Right renal cortex interstitium (tissue), 3 donors: ENCODE results near the gene LRMDA. TPM values are rescaled to one million over a fixed set of nuclear protein-coding genes. Genes with fewer than 3 reads are reported as not detected.
"Not testable (repeated sequence)": the region's sequence is repeated elsewhere in the genome, so short reads cannot be mapped to it uniquely, and the experiment has no call there.

Experiments
- DNase-seq, 3 donors: peaks; one replicate each; pipeline ENCODE4 v3.0.0-alpha.2; 2013; ENCODE audit warnings: low read depth in 3 of 3, low spot score in 2 of 3
- polyA plus RNA-seq, 3 donors: library from polyadenylated mRNA; unstranded; fragments of 120-200 nt; gene quantifications; one replicate each; pipeline ENCODE4 v1.2.1, GENCODE V29; 2013; ENCODE audit not compliant: insufficient read length in 3 of 3

Gene LRMDA
- polyA plus RNA-seq, 3 donors: 20.9 to 21.7 (median 21.2) TPM

DNA sequence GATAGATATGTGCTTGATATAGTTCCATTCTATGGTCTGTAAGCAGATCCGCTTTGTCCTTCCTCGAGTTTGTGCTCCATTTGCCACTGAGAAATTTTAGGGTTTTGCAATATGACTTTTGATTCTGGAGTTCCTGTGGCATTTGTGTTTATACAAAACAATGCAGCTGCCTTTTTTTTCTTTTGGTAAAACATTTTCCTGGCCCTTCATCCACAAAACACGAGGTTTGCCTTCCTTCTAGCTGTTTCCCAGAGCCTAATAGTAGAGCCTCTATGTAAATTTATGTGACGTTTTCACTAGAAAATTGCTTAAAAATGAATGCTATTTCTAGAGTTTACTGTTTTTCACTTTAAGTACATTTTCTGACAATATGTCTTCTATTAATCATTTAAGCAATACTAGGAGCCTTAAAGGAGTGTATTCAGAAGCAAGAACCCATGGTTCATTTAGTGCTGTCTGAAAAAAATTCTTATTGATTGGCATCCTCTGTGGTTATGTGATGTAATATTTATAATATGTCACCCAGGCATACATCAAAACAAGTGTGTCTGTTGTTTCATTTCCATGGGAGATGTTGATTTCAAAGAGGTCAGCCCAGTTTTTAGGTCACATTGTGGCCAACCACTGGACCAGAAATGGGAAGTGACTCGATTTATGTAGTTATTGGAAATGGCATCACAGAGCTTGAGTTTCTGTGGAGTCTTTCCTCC, 618.3 kb downstream of the LRMDA start:
- DNase-seq: no peak

DNA sequence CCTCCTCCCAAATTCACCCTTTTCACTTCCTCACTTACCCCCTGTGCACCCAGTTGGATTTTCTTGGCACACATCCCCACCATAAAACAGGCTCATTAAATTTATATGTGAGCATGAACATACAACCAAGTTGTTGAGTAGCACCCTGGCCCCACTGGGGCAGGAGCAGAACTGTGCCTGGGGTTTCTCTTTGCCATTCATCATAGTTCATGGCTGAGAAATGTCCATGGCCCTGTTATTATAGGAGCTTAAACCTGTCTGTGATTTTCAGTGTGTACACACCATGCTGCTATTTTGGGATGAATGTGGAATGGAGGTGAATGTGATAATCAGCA, 618.8 kb downstream of the LRMDA start:
- DNase-seq: no peak

DNA sequence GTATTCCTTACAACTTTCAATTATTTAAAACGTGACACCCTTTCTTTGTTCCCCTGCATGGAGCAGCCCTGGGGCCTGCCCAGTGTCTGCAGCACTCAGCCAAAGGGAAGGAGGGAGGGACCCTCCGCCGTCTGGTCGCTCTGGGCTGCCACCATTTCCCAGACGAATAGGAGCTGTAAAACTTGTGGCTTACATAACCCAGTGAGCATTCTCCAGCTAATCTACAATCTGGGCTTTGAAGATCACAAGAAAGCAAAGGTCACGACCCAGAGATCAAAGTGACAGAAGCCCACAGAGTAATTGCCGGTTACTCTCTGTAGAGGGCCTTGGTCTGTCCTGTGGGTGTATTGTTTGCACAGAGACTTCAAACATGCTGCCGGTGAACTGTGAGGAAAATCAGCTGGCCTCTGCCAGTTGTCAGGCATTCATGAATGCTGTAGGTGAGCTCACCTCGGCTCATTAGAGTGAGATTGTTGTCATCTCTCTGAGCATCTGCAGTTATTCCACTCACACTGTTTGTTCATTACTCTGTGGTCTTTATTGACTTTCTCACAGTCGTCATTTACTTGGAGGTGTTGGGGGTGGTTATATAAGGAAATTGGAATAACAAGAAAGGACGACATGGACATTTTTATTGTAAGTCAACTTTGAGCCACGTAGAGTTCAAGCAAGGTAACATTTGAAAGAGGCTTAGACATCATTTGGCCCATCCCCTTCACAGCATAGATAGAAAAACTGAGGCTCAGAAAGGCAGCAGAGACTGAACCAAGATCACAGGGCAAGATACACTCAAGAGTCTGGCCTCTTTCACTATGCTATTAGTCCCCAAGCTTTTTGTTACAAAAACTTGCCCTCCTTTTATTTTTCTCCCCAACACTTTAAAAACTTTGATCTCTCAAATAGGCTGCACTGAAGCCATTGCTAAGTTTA, 619.8 kb downstream of the LRMDA start:
- no peak for DNase-seq

DNA sequence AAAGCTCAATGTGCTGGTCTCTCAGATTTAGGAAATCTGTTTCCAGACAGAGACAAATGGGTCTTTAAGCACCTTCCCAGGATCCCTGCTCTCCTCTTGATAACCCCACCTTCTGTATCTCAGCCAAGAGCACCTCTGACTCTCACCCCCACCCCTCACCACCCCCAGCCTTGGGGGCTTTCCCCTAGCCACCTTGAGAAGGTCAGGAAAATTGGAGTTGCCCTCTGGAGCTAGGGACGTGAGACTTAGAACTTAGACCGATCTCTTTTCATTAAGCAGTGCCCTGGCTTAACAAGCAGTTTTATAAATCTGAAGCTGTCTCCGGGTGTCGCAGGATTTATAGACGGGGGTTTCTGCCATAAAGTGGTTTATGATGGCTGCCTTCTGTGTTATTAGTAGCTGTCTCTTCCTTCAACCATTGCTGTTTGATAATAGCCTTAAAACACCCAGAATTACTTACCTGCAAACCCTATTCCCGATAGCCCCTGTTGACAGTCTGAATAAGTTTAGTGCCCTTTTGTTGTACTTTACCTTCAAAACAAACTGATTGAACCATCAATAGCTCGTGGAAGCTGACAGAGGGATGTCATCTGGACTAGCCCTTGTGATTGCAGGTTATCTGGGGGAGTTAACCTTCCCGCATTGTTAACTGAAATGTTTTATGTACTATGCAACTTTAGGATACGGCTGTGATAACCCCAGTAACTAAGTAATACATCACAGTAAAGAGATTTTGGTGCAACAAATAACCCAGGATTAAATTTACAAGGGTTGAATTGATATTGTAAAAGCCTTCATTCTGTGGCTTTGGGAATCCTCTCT, 621.5 kb downstream of the LRMDA start:
- DNase-seq: no peak

DNA sequence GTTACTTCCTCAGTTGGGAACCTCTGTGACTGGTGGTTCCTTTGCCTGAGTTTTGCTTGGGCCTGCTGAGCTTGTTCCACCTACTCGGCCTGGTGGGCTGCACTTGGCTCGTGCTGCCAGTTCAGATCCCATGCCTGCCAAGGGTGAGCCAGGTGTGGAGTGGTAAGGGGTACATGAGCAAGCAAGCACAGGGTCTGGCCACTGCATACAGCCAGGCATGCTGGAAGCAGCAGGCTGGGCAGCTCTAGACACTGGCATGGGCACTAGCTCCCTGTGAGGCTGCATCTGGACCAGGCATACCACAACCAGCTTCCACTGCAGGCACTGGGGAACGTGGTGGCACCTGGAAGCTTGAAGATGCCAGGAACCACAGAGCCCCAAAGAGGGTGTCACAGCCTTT, 624.0 kb downstream of the LRMDA start:
- no peak for DNase-seq

DNA sequence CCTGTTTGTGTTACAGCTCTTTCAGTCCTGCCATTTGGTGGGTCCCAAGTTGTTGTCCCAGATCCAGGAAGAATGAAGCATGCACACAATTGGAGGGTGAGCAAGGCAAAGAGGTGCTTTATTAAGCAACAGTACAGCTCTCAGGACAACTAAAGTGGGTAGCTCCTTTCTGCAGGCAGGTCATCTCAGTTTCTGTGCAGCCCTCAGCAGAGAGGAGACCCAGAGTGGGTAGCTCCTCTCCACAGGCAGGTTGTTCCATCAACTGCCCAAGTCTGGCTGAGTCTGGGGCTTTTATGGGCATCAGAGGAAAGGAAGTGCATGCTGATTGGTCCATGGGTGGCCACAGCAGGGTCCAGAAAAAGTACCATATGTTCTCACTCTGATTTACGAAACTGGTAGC, 624.5 kb downstream of the LRMDA start:
- DNase-seq: no peak

DNA sequence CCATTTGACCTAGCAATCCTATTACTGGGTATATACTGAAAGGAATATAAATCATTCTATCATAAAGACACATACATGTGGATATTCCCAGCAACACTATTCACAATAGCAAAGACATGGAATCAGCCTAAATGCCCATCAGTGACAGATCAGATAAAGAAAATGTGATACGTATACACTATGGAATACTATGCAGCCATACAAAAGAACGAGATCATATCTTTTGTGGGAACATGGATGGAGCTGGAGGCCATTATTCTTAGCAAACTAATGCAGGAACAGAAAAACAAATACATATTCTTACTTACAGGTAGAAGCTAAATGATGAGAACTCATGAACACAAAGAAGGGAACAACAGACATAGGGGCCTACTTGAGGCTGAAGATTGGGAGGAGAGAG, 629.6 kb downstream of the LRMDA start:
- DNase-seq: not testable (repeated sequence)

DNA sequence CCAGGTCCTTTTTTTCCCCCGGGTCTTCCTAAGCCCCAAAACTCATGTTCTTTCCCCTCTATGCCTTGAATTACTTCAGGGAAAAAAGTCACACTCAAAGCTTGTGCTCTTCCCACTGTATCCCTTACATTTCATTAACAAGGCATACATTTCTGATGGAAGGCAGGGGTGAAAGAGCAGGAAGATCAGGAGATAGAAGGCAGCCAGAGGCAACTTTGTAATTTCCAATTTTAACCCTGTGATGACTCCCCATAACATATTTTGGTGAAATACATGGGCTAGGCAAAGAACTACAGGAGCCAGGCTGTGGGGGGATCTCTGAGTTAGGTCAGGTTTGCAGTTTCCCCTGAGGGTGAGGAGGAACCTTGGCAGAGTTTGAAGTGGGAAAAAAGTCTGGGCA, 635.0 kb downstream of the LRMDA start:
- no peak for DNase-seq

DNA sequence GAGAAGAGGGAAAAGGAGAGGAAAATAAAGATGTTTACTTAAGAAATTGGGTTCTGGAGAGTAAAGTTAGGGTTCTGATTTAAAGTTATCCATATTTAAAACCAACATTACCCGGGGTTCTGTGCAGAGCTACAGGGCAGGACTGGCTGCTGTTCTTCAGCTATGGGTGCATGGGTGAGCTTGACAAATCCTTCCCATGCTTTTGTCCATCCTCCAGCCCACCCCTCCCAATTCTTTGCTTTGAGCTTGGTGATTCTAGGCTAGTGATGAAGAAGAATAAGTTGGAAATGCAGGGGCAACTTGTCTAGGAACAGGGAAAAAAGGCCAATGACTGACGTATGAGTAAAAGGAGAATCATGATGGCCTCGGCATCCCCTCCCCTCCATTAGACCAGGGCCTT, 636.0 kb downstream of the LRMDA start:
- no peak for DNase-seq

DNA sequence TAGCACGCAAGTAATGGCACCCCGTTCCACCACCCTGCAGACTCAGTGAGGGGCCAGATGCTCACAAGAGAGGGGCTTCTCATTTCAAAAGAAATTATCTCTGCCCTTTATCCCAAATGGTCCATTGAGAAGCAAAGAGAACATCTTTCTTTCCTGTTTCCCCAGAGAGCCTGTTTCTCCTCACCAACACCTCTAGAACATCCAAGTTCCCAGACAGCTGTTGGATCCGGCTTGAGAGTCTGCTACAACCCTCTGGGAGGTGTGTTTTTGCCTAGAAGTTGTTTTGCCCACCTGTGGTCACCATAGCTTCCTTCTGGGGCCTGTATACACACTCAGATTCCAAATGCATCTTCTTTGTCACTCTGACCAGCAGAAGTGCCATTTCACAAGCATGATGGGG, 637.4 kb downstream of the LRMDA start:
- DNase-seq: no peak

DNA sequence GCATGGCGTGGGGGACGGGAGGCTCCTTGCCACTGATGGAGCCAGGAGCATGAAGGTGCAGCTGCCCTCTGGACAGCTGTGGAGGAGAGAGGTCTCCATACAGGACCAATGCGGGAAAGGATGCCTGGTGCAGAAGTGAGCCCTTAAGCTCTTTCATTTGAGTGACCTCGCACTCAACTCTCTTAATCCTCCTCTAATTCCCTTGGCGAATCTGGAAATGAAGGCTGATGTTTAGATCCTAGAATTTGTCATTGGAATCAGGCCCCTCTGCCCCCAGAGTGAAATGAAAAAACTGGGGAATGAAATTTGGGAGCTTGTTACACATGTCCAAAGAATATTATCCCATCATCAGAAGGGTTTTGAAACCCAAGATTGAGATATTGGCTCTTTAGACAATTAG, 639.5 kb downstream of the LRMDA start:
- no peak for DNase-seq

DNA sequence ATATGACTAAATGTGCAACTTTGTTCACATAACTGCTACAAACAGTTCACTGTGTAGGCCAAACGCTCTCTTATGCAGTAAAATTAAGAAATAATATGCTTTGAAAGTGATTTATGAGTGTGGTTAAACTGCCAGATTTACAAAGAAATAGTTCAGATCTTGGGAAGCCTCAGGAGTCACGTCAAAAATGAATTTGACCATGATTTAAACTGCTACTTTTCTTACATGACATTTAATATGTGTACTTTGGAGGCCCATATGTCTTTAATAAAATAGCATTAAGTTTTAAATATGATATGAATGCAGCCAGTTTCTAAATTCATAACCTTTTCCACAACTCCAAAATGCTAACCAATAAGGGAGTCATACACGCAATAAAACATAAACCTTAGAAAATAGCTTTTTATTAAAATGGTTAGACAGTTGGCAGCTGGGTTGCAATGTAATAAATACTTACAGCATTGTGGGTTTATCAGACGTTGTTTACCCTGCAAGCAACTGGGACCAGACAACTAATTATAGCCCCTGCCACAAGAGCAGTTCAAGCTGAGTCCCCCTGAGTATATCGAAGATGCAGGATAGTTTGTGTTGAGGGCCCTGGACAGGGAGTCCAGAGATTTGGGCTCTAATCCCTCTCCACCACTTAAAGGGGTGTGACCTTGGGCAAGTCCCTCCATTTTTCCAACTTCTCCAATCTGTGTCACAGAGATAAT, 640.4 kb downstream of the LRMDA start:
- DNase-seq: peak in 2 of 3 donors; percentile 64 to 70

DNA sequence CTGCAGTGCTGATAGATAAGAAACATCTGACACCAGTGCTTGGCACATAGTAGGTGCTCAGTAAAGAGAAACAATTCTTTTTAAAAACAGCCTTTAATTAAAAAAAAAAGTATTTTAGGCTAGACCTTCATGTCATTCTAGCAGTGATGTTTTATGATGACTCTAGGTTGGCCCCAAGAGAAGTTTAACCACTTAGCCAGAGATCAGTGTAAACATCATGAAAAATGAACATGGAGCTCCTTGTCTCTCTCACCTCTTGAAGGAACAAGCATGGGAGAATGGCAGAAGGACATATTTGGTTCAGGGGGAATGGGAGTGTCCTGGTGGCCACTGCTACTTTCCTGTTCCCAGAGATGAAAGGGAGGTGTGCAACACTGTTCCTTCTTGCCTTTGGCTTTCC, 641.0 kb downstream of the LRMDA start:
- DNase-seq: no peak

DNA sequence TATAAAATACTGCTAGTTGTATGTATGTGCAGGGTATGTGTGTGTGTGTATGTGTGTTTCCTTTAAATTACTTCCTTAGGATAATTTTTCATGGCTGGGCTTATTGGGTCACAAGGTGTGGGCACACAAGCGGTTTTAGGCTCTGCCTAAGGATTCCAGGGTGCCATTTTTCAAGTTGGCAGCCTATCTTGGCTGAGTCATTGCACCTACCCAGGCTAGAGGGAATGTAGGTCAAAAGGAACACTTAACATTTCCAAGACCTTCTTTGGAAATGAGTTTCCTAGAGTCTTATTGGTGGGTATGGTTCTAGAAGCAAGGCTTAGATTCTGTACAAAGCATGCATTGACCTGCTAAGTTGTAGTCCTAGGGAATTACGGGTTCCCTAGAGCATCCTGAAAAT, 642.1 kb downstream of the LRMDA start:
- DNase-seq: no peak

DNA sequence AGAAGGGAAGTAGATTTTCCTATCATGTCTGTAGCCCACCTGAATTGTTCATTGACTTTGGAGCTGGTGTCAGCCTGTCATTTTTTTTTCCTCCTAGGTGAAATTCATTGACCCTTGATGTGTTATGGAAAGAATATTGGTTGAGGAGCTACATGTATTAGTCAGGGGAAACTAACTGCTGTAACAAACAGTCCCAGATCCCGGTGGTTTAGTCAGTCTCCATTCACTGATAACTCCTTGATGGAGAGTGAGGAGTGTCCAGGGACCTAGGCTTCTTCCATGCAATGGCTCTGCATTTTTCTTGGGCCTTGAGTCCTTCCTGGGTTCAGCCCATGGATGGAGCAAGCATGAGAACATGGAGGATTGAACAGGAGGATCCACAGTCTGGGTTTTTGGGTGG, 643.2 kb downstream of the LRMDA start:
- DNase-seq: no peak

DNA sequence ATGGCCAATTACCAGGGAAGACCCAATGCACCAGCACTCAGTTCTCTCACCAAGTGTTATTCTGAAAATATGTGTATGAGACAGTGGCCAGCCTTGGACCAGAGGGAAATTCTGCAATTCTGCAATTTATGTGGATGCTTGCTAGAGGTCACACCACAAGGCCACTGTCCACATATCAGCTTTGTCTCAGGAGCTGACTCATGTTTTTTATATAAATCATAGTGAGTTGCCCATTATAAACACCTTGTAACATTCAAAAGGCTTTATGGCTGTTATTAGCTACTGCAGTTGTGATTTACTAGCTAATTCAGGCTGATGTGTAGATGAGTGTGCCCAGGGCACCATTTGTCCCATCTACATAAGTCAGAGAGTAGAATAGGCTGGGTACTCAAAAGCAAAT, 649.0 kb downstream of the LRMDA start:
- no peak for DNase-seq

DNA sequence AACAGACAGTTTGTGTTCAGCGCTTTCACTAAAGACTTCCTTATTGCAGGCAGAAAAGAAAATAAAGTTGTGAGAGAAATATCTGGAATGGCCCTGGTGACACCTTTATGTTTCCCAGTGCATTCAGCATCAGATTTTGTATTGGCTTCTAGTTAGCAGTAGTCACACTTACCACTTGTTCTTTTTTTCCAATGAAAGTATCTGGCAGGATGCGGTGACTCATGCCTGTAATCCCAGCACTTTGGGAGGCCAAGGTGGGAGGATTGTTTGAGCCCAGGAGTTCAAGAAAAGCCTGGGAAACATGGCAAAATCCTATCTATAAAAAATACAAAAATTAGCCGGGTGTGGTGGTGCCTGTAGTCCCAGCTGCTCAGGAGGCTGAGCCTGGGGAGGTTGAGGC, 649.6 kb downstream of the LRMDA start:
- DNase-seq: no peak

DNA sequence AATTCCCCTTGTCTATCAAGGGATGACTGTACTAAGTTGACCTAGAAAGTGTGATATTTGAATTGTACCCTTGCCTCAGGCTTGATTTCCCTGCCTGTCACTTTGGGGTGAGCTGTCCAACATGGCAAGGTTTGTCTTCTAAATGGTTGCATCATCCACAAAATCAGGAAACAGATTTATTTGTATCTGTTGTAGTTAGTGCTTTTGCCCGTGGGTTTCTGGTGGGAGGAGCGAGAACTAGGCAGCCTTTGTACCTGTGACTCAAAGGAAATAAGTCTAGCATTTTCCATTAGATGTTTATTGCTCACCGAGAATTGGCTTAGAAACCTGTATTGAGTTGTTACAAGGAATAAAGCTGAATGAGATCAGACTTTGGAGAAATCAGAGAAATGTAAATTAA, 650.8 kb downstream of the LRMDA start:
- no peak for DNase-seq

DNA sequence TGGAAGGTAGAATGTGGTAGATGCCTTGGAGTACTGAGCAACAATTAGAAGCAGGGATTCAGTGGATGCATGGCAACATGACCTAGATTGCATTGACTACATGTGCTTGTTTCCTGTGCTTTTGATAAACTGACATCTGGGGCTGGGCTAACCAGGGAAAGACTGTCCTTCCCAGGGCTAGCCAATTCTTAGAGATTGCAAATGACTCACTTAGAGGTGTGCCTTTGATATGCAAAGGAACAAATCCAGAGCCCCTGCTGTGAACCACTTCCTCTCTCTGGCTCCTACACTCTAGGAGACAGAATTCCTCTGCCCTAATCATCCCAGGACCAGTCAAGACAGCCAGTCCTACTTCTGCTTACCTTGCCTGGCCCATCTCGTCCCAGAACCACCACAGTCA, 651.5 kb downstream of the LRMDA start:
- no peak for DNase-seq

DNA sequence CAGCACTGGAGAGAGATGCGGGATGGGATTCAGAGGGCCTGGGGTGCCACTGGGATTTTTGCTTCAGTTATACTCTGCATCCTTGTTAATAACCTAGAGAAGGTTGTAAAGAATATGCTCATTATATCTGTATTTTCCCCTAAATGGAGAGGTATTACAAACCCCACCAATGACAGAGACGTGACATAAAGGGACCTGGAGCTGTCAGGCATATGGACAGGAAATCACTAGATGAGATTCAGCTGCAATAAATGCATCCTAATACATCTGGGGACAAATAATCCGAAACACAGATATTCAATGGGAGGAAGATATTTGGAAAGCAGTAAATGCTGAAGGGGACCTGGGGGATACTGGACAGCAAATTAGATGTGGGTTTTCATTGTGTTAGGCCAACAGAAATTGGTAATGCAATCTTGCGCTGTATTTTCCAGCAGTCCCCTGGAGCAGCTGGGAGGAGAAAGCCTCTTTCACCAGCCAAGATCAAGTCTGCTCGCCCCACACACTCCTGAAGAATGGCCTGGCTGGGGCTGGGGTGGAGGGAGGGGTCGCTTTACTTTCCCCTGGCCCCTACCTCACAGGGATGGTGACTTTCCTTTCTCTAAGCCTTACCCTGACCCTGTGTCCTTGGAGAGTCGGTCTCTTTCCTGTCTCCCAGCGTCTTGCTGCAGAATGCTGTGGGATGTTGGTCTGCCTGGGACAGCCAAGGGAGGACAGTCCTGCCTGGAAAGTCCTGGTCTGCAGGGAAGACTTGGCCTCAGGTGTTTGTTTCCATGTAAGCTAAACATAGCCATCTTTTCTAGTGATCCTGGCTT, 653.8 kb downstream of the LRMDA start:
- no peak for DNase-seq
